Mucosa of descending colon (tissue), 3 donors: ENCODE measurements around the gene TMOD2. TPM values are rescaled to one million over a fixed set of nuclear protein-coding genes. Genes with fewer than 3 reads are reported as not detected.
A peak's percentile ranks its signal among the peaks of the same experiment; 100 is the strongest.

Experiments
- ATAC-seq: fragments of 200-7000 bp; cut with Tn5 transposase; one replicate; pipeline ENCODE4 v1.9.1; 2020; ENCODE audit warnings: mild to moderate bottlenecking, moderate library complexity
- DNase-seq, 3 donors: peaks; one replicate each; pipeline ENCODE4 v3.0.0-alpha.2; 2020
- H3K36me3 ChIP-seq: fragments of 200-600 bp; one replicate; pipeline ENCODE4 v1.8.0; 2021; ENCODE audit warnings: low read depth, mild to moderate bottlenecking
- H3K4me1 ChIP-seq: fragments of 200-600 bp; one replicate; pipeline ENCODE4 v1.8.0; 2021; ENCODE audit warnings: low read depth, mild to moderate bottlenecking
- H3K4me3 ChIP-seq: fragments of 200-600 bp; one replicate; pipeline ENCODE4 v1.8.0; 2021; ENCODE audit warnings: mild to moderate bottlenecking
- H3K9me3 ChIP-seq: fragments of 200-600 bp; one replicate; pipeline ENCODE4 v1.8.0; 2021; ENCODE audit warnings: mild to moderate bottlenecking
- intact Hi-C, 2 donors: fragments of 100-400 bp; cut with DNase I in 1 of 2; cut with micrococcal nuclease in 1 of 2; formaldehyde crosslinking; loops; one replicate each; pipeline versions ENCODE4 v1.11.0 to v1.11.1; 2022; cut with DNase I, micrococcal nuclease
- total RNA-seq, 3 donors: library from RNA; stranded (reverse); fragmentation: NEBNext Ultra II Directional in 2 of 3; extraction: Animal tissue kit (Norgen Biotek cat#: 25700) in 2 of 3; gene quantifications; one replicate each; pipeline versions ENCODE4 v1.2.1 to v1.2.4, GENCODE V29; 2021 to 2023
- TF ChIP-seq, protein P1 (sequence below): fragments of 200-600 bp; IDR thresholded peaks from one replicate; pipeline ENCODE4 v1.8.0; 2022; ENCODE audit warnings: antibody characterized with exemption, mild to moderate bottlenecking
- donor health status: DM: no; HTN: no; CAD: no; lungs with moderate emphysema.
- donor health status: DM: no; HTN: no; CAD: no.
- donor health status: DM: no; HTN: yes; CAD: no.

The TMOD2 gene
- total RNA-seq, 3 donors from 2014 or later: 3.7 to 30.3 (median 6.3) TPM

GRCh38 chr15:51766341-51766740 is 14.9 kb downstream of the TMOD2 start:
- no peak for DNase-seq
- TF ChIP-seq, protein P1, sequence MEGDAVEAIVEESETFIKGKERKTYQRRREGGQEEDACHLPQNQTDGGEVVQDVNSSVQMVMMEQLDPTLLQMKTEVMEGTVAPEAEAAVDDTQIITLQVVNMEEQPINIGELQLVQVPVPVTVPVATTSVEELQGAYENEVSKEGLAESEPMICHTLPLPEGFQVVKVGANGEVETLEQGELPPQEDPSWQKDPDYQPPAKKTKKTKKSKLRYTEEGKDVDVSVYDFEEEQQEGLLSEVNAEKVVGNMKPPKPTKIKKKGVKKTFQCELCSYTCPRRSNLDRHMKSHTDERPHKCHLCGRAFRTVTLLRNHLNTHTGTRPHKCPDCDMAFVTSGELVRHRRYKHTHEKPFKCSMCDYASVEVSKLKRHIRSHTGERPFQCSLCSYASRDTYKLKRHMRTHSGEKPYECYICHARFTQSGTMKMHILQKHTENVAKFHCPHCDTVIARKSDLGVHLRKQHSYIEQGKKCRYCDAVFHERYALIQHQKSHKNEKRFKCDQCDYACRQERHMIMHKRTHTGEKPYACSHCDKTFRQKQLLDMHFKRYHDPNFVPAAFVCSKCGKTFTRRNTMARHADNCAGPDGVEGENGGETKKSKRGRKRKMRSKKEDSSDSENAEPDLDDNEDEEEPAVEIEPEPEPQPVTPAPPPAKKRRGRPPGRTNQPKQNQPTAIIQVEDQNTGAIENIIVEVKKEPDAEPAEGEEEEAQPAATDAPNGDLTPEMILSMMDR: no peak
- Histone ChIP-seq H3K36me3 (no peaks in the 10 kb centered on the region), H3K4me3 (no peak overlapping the region), H3K4me1 (no peaks in the 10 kb centered on the region), H3K9me3 (no peaks in the 10 kb centered on the region)
- no peak for ATAC-seq
- intact Hi-C loops: no loop called here

GRCh38 chr15:51768018-51768417 is 16.6 kb downstream of the TMOD2 start:
- Histone ChIP-seq H3K9me3 (no peaks in the 10 kb centered on the region), H3K4me3 (no peak overlapping the region), H3K36me3 (no peaks in the 10 kb centered on the region), H3K4me1 (no peaks in the 10 kb centered on the region)
- DNase-seq (peak in 1 of 3 donors; percentile 27), ATAC-seq (peak; percentile 81)
- intact Hi-C loops: no loop called here
- TF ChIP-seq, protein P1: no peak

GRCh38 chr15:51770902-51771301 is 19.5 kb downstream of the TMOD2 start:
- intact Hi-C loops: no loop called here
- Histone ChIP-seq H3K4me1 (no peaks in the 10 kb centered on the region), H3K9me3 (no peaks in the 10 kb centered on the region), H3K4me3 (no peak overlapping the region), H3K36me3 (no peaks in the 10 kb centered on the region)
- ATAC-seq (no peak), DNase-seq (no peak)
- TF ChIP-seq, protein P1: no peak

DNA sequence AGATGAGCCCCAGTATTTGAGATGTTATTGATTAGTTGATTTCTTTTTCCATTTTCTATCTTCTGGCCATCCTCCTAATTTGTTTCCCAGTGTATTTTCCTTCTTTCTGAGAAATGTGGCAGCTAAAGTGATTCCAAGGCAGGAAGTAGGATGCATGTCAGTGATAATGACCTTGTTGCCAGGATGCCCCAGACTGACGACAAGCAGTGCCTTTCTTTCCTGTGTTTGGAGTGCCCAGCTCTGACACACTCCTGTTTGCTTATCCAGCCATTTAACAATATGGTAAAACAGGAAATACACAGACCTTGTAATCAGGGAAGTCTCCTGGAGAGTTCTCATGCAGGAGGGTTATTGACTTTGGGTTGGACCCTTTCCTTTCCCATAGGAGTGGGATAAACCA is 20.4 kb downstream of the TMOD2 start:
- H3K4me3 ChIP-seq: no peak overlapping the region
- DNase-seq: no peak
- no peaks in the 10 kb centered on the region for H3K4me1 ChIP-seq
- no peaks in the 10 kb centered on the region for H3K9me3 ChIP-seq
- H3K36me3 ChIP-seq: no peaks in the 10 kb centered on the region
- intact Hi-C loops: no loop called here
- TF ChIP-seq, protein P1: no peak
- no peak for ATAC-seq

DNA sequence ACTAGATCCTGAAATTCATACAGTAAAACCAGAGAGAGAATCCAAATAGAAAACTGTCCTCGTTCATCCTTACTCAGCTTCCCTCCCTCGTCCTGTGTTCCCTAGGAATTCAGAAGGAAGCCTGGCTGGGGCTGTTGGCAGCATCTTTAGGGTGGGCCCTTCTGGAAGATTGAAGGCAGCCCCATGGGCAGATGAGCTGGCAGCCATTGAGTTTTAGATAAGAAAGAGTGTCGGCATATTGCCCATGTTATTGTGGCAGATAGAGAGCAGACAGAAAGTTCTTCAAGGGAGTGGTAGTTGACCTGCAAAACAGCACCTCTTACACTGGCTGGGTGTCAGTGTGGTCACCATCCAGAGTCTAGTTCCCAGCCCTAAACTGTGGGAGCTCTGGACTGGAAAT is 23.5 kb downstream of the TMOD2 start:
- intact Hi-C loops: loop anchor here in 1 of 2 donors (1.0 kb wide), 1 partner anchor 125 kb away; no protein-coding TSS in a partner anchor
- ATAC-seq: no peak
- Histone ChIP-seq H3K36me3 (no peaks in the 10 kb centered on the region), H3K4me3 (no peak overlapping the region), H3K4me1 (no peaks in the 10 kb centered on the region), H3K9me3 (no peaks in the 10 kb centered on the region)
- no peak for DNase-seq
- TF ChIP-seq, protein P1: no peak
